GM12878 (cell line): ENCODE measurements around the gene SPRN.

Experiments used
- BMI1 ChIP-seq: fragments of 450-650 bp; IDR thresholded peaks from 2 replicates; pipeline ENCODE4 v1.6.1; 2016; ENCODE audit warnings: mild to moderate bottlenecking, moderate library complexity, borderline replicate concordance
- CTCF ChIP-seq, 3 experiments: IDR thresholded peaks in 2 of 3; conservative IDR thresholded peaks in 1 of 3; 2 replicates each; pipeline ENCODE4 v1.5.1; 2011; ENCODE audit warnings: low read depth in 3 of 3, low read length in 3 of 3, mild to moderate bottlenecking in 3 of 3, control low read depth in 2 of 3, moderate library complexity in 2 of 3, inconsistent platforms in 1 of 3, mixed read lengths in 1 of 3; ENCODE audit not compliant: control insufficient read depth in 2 of 3, insufficient read depth in 1 of 3; ENCODE audit errors: extremely low read depth in 1 of 3
- MXI1 ChIP-seq: fragments of 150-350 bp; IDR thresholded peaks from 2 replicates; pipeline ENCODE4 v1.6.1; 2011; ENCODE audit warnings: low read depth, mild to moderate bottlenecking, inconsistent platforms, low read length, improper control_type of control experiment
- NR2C2 ChIP-seq: IDR thresholded peaks from 2 replicates; pipeline ENCODE4 v1.6.1; 2011; ENCODE audit warnings: borderline replicate concordance, low read depth; ENCODE audit not compliant: control insufficient read depth, insufficient read length
- POLR2A ChIP-seq: IDR thresholded peaks from 2 replicates; pipeline ENCODE4 v1.6.1; 2011; ENCODE audit warnings: low read depth, mild to moderate bottlenecking, low read length
- RB1 ChIP-seq: fragments of 450-650 bp; formaldehyde crosslinking; IDR thresholded peaks from 2 replicates; pipeline ENCODE4 v1.6.1; 2017; ENCODE audit warnings: mild to moderate bottlenecking, borderline replicate concordance
- REST ChIP-seq: IDR thresholded peaks from 2 replicates; pipeline ENCODE4 v1.6.1; 2012; ENCODE audit warnings: mild to moderate bottlenecking, low read depth, low read length
- RFX5 ChIP-seq: IDR thresholded peaks from 2 replicates; pipeline ENCODE4 v1.6.1; 2011; ENCODE audit warnings: low read depth, low read length, improper control_type of control experiment
- SKIL ChIP-seq: fragments of 450-650 bp; IDR thresholded peaks from 2 replicates; pipeline ENCODE4 v1.6.1; 2017; ENCODE audit warnings: mild to moderate bottlenecking, low read depth, inconsistent platforms; ENCODE audit not compliant: poor library complexity, severe bottlenecking
- SMC3 ChIP-seq: IDR thresholded peaks from 2 replicates; pipeline ENCODE4 v1.6.1; 2011; ENCODE audit warnings: low read length, improper control_type of control experiment, borderline replicate concordance
- YY1 ChIP-seq: IDR thresholded peaks from 2 replicates; pipeline ENCODE4 v1.6.1; 2011; ENCODE audit warnings: low read depth, mild to moderate bottlenecking, low read length
- ZNF217 ChIP-seq: fragments of 450-650 bp; IDR thresholded peaks from 2 replicates; pipeline ENCODE4 v1.6.1; 2017; ENCODE audit warnings: antibody characterized with exemption, mild to moderate bottlenecking
- ZSCAN29 ChIP-seq: fragments of 450-650 bp; IDR thresholded peaks from 2 replicates; pipeline ENCODE4 v1.6.1; 2017; ENCODE audit warnings: mild to moderate bottlenecking, moderate library complexity

- TF ChIP-seq CTCF (IDR thresholded peaks at IDR 0.05 in 2 of 3, conservative IDR thresholded peaks at IDR 0.05 in 1 of 3; ENCODE audit: control insufficient read depth in 2 of 3, extremely low read depth in 1 of 3, insufficient read depth in 1 of 3, low read depth in 3 of 3, low read length in 3 of 3) (no peak), REST (no peak), POLR2A (0 out of 2 replicates have a peak, but pooled peaks have one; percentile 1), BMI1 (no peak), SKIL (no peak), SMC3 (no peak), MXI1 (no peak), NR2C2 (no peak), YY1 (no peak), ZNF217 (no peak), RB1 (no peak), ZSCAN29 (no peak), RFX5 (no peak)
Measured at GRCh38 chr10:133419211-133419950, 5.0 kb downstream of the SPRN start.
